Hepatocyte (in vitro differentiated cells): ENCODE results near the gene MLIP.

Experiments used
- CTCF ChIP-seq: fragments of 200-600 bp; sonication (generic); IDR thresholded peaks from 2 replicates; pipeline ENCODE4 v1.5.1; 2016; ENCODE audit warnings: antibody characterized with exemption, mild to moderate bottlenecking; ENCODE audit not compliant: poor library complexity
- EZH2 ChIP-seq: fragments of 200-600 bp; sonication (generic); IDR thresholded peaks from 2 replicates; pipeline ENCODE4 v1.6.1; 2016; ENCODE audit warnings: antibody characterized with exemption, mild to moderate bottlenecking, borderline replicate concordance
- EZH2phosphoT487 ChIP-seq: fragments of 200-600 bp; sonication (generic); IDR thresholded peaks from one replicate; pipeline ENCODE4 v1.6.1; 2018; ENCODE audit warnings: antibody characterized with exemption, mild to moderate bottlenecking, low read depth, moderate library complexity; ENCODE audit not compliant: unreplicated experiment, severe bottlenecking

GRCh38 chr6:54206510-54206909 lies 95.3 kb downstream of the MLIP start:
- TF ChIP-seq CTCF (no peak), EZH2 (no peak), EZH2phosphoT487 (no peak)
